ENCODE measurements around the gene SHLD2. TPM values are rescaled to one million over a fixed set of nuclear protein-coding genes. Genes with fewer than 3 reads are reported as not detected.
"Not testable (repeated sequence)": the region's sequence is repeated elsewhere in the genome, so short reads cannot be mapped to it uniquely, and the experiment has no call there.

The SHLD2 gene
- polyA plus RNA-seq, 1 experiment = 7.7 TPM

DNA sequence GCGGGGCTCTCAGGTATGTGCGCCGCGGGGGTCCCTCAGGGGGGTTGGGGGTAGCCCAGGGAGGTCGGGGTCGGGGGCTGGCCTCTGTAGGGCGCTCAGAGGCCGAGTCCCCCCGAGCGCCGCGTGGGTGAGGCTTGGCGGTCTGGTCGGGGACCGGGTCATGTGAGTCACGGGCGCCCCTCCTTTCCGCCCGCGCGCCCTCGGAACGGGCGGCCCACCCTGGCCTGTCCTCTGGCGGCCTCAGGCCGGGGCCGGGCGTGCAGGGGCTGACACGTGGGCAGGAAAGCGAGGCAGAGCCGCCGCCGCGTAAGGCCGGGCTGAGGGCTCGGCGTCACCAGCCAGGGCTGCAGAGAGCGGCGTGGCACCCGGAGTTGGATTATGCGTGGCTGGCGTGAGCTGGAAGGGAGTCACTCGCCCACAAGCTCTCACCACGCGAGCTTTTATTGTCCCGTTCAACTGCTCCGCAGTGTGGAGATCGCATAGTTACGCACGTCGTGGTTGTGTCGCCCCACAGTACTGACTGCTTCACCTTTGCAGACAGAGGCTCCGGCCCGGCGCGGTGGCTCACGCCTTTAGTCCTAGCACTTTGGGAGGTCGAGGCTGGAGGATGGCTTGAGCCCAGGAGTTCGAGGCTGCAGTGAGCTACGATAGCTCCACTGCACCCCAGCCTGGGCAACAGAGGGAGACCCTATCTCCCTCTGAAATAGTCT is 385 bp downstream of the SHLD2 start:
- Histone ChIP-seq H3K4me3 (ENCODE audit: low read depth, low read length) (peak overlapping the region; percentile 72), H3K27me3 (ENCODE audit: control insufficient read depth, insufficient read depth, low read length) (no peaks in the 10 kb centered on the region), H3K36me3 (ENCODE audit: control insufficient read depth, insufficient read depth, low read length) (no peaks in the 10 kb centered on the region)
- TF ChIP-seq, protein P1, sequence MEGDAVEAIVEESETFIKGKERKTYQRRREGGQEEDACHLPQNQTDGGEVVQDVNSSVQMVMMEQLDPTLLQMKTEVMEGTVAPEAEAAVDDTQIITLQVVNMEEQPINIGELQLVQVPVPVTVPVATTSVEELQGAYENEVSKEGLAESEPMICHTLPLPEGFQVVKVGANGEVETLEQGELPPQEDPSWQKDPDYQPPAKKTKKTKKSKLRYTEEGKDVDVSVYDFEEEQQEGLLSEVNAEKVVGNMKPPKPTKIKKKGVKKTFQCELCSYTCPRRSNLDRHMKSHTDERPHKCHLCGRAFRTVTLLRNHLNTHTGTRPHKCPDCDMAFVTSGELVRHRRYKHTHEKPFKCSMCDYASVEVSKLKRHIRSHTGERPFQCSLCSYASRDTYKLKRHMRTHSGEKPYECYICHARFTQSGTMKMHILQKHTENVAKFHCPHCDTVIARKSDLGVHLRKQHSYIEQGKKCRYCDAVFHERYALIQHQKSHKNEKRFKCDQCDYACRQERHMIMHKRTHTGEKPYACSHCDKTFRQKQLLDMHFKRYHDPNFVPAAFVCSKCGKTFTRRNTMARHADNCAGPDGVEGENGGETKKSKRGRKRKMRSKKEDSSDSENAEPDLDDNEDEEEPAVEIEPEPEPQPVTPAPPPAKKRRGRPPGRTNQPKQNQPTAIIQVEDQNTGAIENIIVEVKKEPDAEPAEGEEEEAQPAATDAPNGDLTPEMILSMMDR (IDR thresholded peaks at IDR 0.05; ENCODE audit: insufficient read depth, low read depth, low read length) = no peak
- CTCF ChIA-PET = no interaction called here
- POLR2A ChIA-PET = no interaction called here
- no peak for DNase-seq (ENCODE audit: low read depth)

DNA sequence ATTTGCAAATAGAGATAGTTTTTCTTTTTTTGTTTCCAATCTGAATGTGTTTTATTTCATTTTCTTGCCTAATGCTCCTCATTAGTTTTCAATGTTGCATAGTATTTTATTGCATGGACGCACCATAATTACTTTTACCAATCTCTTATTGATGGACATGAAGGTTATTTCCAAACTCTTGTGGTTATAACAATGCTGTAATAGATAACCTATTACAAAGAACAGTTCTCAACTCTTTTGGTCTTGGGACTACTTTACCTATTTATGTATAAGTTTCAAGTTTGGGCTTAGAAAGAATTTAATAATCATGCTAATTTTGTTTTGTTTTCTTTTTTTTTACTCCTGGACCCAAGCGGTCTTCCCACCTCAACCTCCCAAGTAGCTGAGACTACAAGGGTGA is 7.0 kb downstream of the SHLD2 start:
- no peak for DNase-seq (ENCODE audit: low read depth)
- Histone ChIP-seq H3K36me3 (ENCODE audit: control insufficient read depth, insufficient read depth, low read length) (no peaks in the 10 kb centered on the region; the same call in none of the 2 replicates), H3K4me3 (ENCODE audit: low read depth, low read length) (no peak overlapping the region), H3K27me3 (ENCODE audit: control insufficient read depth, insufficient read depth, low read length) (no peaks in the 10 kb centered on the region)
- TF ChIP-seq, protein P1 (IDR thresholded peaks at IDR 0.05; ENCODE audit: insufficient read depth, low read depth, low read length) = no peak
- CTCF ChIA-PET = no interaction called here
- POLR2A ChIA-PET = no interaction called here

DNA sequence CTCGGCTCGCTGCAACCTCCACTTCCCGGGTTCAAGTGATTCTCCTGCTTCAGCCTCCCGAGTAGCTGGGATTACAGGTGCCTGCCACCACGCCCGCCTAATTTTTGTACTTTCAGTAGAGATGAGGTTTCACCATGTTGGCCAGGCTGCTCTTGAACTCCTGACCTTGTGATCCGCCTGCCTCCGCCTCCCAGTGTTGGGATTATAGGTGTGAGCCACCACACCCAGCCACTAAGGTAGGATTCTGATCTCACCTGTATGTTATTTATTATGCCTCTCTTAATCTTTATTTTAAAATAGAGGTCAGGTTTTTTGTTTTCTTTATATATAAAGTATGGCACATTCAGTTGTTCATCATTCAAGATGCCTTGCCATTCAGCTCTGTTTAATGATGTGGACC is 9.7 kb downstream of the SHLD2 start:
- H3K36me3 ChIP-seq (ENCODE audit: control insufficient read depth, insufficient read depth, low read length); H3K4me3 ChIP-seq (ENCODE audit: low read depth, low read length); DNase-seq (ENCODE audit: low read depth); CTCF ChIA-PET; POLR2A ChIA-PET; H3K27me3 ChIP-seq (ENCODE audit: control insufficient read depth, insufficient read depth, low read length): not testable (repeated sequence)

DNA sequence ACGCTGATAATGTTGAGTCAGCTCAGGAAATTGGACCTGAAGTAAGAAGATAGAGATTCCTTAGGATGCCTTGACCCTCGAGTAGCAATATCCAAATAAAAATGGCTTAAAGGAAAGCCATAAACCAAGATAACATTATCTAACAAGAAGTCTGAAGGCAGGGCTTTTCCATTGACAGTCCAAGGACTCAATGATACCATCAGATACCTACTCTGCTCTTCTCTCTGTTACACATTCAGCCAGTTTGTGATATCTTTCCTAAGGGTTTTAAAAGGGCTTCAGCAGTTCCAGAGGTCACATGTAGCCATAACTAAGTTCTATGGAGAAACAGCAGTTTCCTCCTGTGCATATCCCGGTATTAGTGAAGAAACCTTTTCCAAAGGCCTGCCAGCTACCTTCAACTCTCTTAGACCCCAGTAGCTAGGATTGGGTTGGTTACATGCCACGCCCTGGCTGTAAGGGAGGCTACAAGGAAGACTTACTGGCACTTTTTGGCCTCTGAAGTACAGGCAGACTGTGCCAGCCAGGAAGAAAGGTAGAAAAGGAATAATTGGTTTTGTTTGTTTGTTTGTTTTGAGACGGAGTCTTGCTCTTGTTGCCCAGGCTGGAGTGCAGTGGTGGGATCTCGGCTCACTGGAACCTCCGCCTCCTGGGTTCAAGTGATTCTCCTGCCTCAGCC is 10.6 kb downstream of the SHLD2 start:
- H3K36me3 ChIP-seq (ENCODE audit: control insufficient read depth, insufficient read depth, low read length) = peaks cover 1% of the 10 kb centered on the region
- TF ChIP-seq, protein P1 (IDR thresholded peaks at IDR 0.05; ENCODE audit: insufficient read depth, low read depth, low read length) = no peak
- no peak overlapping the region for H3K4me3 ChIP-seq (ENCODE audit: low read depth, low read length)
- CTCF ChIA-PET = no interaction called here
- POLR2A ChIA-PET = no interaction called here
- H3K27me3 ChIP-seq (ENCODE audit: control insufficient read depth, insufficient read depth, low read length) = no peaks in the 10 kb centered on the region
- DNase-seq (ENCODE audit: low read depth) = no peak

DNA sequence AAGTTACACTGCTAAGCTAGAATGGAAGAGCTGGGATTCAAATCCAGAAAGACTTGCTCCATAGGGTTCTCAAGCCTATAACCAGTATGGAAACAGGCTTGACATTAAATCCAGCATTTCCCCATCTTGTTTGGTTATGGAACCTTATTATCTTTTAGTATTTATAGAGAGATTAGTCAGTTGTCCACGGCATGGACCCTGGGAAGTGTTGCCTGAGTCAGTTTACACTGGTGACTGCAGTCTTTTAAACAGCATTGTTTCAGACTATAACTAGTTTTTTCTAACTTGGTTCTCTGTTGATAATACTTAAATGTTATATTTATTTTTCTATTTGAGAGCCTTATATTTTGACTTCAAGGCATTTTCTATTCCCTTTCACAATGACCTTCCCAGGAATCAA is 23.1 kb downstream of the SHLD2 start:
- POLR2A ChIA-PET; DNase-seq (ENCODE audit: low read depth); H3K4me3 ChIP-seq (ENCODE audit: low read depth, low read length); CTCF ChIA-PET; H3K36me3 ChIP-seq (ENCODE audit: control insufficient read depth, insufficient read depth, low read length); H3K27me3 ChIP-seq (ENCODE audit: control insufficient read depth, insufficient read depth, low read length): not testable (repeated sequence)

DNA sequence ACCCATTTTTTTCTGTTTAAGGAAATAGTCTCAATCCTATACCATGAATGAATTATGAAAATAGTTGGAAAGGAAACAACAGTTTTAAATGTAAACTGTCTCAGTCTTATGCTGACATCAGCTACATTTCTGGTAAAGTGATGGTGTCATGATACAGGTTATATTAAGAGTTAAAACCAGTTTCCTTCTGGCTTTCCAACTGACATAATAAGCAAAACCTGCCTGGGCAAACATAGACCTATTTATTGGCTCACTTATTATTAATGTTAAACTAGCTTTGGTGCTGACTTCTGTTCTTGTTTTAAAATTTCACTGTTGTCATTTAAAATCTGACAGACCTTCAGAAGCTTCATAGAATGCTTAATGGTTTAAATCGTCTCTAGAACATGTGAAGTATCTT is 24.0 kb downstream of the SHLD2 start:
- DNase-seq (ENCODE audit: low read depth); H3K4me3 ChIP-seq (ENCODE audit: low read depth, low read length); H3K27me3 ChIP-seq (ENCODE audit: control insufficient read depth, insufficient read depth, low read length); CTCF ChIA-PET; H3K36me3 ChIP-seq (ENCODE audit: control insufficient read depth, insufficient read depth, low read length); POLR2A ChIA-PET: not testable (repeated sequence)

DNA sequence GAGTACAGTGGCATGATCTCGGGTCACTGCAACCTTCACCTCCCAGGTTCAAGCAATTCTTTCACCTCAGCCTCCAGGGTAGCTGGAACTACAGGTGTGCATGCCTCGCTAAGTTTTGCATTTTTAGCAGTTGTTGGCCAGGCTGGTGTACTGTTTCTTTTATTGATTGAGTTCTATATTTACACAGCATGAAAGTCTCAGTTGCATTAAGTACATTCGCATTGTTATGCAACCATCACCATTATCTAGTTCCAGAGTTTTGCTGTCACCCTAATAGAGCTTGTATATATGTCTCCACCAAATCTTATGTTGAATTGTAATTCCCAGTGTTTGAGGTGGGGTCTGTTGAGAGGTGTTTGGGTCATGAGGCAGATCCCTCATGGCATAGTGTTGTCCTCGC is 28.3 kb downstream of the SHLD2 start:
- CTCF ChIA-PET; H3K36me3 ChIP-seq (ENCODE audit: control insufficient read depth, insufficient read depth, low read length); H3K27me3 ChIP-seq (ENCODE audit: control insufficient read depth, insufficient read depth, low read length); POLR2A ChIA-PET; H3K4me3 ChIP-seq (ENCODE audit: low read depth, low read length); DNase-seq (ENCODE audit: low read depth): not testable (repeated sequence)

DNA sequence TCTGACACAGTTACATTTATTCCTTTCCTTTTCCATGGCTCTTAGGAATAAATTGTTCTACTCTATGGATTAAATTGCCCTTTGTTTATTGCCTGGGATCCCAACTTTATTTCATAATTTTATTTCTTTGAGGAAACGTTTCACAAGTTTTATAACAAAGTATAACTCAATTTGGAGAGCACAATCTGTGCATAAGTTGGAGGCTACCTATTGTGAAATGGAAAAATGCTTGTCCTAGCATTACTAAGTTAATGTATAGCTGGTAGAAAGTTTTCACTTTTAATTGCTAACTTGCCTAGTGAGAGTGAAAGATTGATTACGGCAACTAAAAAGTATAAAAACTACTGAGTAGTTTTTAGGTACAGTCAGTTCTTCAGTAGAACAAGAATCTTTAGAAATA is 32.0 kb downstream of the SHLD2 start:
- POLR2A ChIA-PET; H3K27me3 ChIP-seq (ENCODE audit: control insufficient read depth, insufficient read depth, low read length); H3K4me3 ChIP-seq (ENCODE audit: low read depth, low read length); H3K36me3 ChIP-seq (ENCODE audit: control insufficient read depth, insufficient read depth, low read length); DNase-seq (ENCODE audit: low read depth); CTCF ChIA-PET: not testable (repeated sequence)

DNA sequence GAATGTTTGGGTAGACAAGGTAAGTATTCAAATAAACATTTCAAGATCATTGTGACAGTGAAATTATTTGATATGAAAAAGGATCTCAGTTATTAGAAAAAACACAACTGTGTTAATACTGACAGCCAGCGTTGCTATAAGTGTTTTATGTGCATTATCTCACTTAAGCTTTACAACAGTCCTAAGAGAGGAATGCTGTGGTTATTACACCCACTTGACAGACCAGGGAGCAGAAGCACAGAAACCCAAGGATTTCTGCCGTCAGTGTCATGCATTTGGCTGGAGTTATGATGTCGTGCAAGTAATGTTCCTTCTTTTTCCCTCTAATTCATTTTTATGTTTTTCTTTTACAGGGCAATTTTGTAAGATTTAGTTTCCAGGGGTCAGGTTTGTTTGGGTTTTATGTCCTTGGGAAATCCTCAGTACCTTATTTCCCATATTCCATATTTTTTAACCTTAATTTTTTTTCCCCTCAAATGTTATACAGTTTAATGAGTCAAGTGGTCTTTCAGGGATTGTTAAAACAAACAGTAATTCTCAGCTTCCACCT is 32.7 kb downstream of the SHLD2 start:
- H3K36me3 ChIP-seq (ENCODE audit: control insufficient read depth, insufficient read depth, low read length); H3K27me3 ChIP-seq (ENCODE audit: control insufficient read depth, insufficient read depth, low read length); H3K4me3 ChIP-seq (ENCODE audit: low read depth, low read length); CTCF ChIA-PET; POLR2A ChIA-PET; DNase-seq (ENCODE audit: low read depth): not testable (repeated sequence)

DNA sequence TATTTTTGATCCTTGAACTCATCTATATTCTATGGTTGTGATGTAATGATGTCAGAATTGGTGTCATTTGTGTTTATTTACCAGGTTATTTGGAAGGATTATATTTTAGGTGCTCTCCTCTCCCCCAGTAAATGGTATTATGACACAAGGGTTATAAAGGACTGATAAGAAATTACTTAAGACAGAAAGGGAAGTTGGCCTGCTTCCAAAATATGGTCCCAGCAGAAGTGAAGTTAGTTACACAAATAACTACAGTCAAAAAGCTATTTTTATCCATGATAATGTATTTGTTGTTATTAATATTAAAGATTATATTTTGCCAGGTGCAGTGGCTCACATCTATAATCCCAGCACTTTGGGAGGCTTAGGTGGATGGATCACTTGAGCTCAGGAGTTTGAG is 37.2 kb downstream of the SHLD2 start:
- CTCF ChIA-PET; POLR2A ChIA-PET; H3K27me3 ChIP-seq (ENCODE audit: control insufficient read depth, insufficient read depth, low read length); DNase-seq (ENCODE audit: low read depth); H3K4me3 ChIP-seq (ENCODE audit: low read depth, low read length); H3K36me3 ChIP-seq (ENCODE audit: control insufficient read depth, insufficient read depth, low read length): not testable (repeated sequence)

Measured in BJ (cell line).